Suppressor macrophage (primary cell): ENCODE results near the gene EPHB4.
"Not testable (repeated sequence)": the region's sequence is repeated elsewhere in the genome, so short reads cannot be mapped to it uniquely, and the experiment has no call there.

Experiments used
- DNase-seq, 4 experiments: peaks; one replicate each; pipeline ENCODE4 v3.0.0-alpha.2; 2020 to 2022
- total RNA-seq, 17 experiments: gene quantifications; one replicate each; lab custom pipeline; 2026; ENCODE audit warnings: mixed read lengths in 6 of 17, inconsistent platforms in 3 of 17; lab: John Stamatoyannopoulos, UW

The EPHB4 gene
- 0.07 to 3.7 (median 0.67) reads per million in 17 experiments for total RNA-seq

- peak in 2 of 4 experiments; percentile 23 to 24 for DNase-seq
Observed at GRCh38 chr7:100827330-100828226, at the start of gene EPHB4. TSS of gene EPHB4 (minus strand) at chr7:100827523. CDS start at chr7:100827030, 493 bp downstream.

- peak; percentile 39 to 58 (median 48) for DNase-seq
Observed at GRCh38 chr7:100875356-100875751, 48.0 kb upstream of the EPHB4 start.

DNA sequence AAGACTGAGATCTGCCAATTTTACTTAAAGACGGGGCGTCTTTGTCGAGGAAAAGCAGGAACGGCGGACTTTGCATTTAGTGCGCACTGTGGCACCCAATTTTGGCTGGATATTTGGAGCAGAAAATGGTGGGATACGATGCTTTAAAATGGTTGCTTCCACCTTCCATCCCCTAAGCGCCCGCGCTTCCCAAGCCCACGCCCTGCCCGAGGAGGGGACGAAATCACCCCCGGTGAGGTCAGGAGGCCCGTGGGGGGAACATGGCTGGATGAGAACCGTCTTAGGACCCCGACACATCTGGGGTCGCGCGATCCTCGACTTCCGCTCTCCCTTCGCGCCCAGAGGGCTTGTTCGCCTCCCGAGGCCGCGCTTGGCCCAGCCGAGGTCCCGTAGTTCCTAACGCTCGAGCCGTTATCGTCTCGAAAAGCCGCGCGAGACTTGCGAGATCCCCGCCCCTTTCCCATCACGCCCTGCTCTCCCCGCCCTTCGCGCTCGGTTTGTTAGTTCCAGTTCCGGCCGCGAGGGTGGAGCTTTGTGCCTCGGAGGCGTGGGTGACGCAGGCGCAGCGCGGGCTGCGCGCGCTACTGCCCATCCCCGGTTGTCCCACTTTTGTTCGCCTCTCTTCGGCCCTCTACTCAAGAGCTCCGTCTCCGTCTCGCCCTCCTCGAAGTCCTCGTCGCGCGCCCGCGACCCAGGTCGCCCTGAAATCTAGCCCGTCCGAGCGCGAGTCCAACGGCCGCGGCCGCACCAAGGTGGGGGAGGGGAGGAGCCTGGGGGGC, 47.4 kb upstream of the EPHB4 start, which contains the start of gene SRRT:
Gene SRRT, plus strand, starts transcription at position 527 of the 779 bp plus-strand sequence. CDS start 488 bp downstream, outside the sequence.
- peak; percentile 99 to 100 (median 99) for DNase-seq

- DNase-seq: no peak
Observed at GRCh38 chr7:100874300-100874576, 46.9 kb upstream of the EPHB4 start.

DNA sequence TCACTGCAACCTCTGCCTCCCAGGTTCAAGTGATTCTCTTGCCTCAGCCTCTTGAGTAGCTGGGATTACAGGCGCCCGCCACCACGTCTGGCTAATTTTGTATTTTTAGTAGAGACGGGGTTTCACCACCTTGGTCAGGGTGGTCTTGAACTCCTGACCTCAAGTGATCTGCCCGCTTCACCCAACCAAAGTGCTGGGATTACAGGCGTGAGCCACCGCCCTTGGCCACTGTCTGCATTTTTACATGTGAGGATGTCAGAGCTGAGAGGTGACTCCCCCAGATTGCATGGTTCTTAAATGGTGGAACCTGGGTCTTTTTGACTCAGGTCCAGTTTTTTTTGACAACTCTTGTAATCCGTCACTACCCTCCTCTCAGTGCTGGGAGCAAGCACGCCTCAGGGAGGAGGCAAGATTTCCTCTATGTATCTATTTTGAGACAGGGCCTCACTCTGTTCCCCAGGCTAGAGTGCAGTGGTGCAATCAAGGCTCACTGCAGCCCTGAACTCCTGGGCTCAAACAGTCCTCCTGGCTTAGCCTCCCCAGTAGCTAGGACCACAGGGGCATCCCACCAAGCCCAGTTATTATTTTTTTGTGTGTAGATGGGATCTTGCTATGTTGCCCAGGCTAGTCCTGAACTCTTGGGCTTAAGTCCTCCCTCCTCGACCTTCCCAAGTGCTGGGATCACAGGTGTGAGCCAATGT, 46.4 kb upstream of the EPHB4 start:
- no peak for DNase-seq

DNA sequence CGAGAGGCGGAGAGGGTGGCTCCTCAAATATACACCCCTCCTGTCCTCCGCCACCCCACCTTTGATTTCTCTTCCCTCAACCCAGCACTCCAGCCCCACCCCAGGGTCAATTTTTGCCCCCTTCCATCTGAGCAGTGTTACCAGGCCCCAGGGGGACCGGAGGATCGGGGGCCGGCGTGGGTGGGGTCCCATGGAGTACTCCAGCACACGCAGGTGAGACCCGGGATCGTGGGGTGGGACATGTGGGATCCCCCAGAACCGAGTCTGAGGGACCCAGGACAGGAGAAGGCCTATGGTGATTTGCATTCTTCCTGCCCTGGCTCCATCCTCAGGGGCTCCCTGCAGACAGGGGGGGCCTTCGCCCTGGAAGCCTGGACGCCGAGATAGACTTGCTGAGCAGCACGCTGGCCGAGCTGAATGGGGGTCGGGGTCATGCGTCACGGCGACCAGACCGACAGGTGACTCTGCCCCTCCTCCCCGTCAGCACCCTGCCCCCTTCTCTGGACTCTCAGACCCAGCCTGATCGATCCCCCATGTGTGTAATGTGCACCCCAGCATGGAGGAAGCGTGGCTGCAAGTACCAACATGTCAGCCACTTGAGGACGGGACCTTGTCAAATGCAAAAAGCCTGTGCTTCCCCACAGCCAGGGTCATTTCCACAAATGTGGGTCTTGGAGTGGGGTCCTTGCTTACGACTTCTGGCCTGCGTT, 40.6 kb upstream of the EPHB4 start:
- DNase-seq: no peak

DNA sequence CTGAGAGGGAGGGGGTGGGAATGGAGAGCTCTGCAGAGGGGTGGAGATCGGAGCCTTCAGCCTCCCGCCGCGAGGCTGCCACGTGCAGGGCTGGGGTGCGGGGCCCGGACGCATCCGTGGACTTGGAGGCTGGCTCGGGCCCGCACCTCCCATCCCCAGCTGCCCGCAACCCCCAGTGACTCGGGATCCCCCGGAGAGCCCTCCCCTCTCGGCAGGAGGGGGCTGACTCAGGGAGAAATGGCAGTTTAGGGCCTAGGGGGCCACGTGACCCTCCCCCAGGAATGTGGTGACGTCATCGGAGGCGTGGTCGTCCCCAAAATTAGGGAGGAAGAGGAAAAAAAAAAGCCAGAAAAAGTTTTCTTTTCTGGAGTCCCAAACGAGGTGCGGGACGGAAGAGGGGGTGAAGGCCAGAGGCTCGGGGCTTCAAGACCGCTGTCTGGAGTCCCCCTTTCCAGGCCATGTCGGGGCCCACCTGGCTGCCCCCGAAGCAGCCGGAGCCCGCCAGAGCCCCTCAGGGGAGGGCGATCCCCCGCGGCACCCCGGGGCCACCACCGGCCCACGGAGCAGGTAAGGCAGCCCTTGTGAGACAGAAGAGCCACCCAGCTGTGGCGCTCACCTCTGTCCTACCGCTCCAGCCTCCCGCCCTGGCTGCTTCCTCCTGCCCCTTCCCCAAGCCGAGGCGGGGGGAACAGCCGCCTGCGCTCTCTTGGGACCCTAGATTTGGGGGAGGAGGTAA, 39.9 kb upstream of the EPHB4 start, which contains the start of gene TRIP6:
Gene TRIP6, plus strand, starts transcription at position 348 of the 736 bp plus-strand sequence. Its CDS starts 111 bp downstream, at position 459.
- peak; percentile 88 to 92 (median 90) for DNase-seq

DNA sequence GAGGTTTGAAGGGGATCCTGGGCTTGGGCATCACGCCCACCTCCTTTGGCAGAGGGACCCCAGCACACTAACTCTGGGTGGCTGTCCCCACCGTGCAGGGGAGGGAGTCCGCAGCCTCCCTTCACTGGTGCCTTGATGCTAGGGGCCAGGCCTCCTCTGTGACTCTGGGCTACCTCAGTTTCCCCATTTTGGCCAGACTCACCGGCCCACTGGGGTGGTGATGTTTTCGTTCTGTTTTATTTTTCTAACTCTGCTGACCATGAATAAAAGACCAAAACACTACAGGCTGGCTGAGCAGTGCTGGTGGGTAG, 39.4 kb upstream of the EPHB4 start:
- no peak for DNase-seq

GRCh38 chr7:100865938-100866728, 38.8 kb upstream of the EPHB4 start:
- peak; percentile 47 to 76 (median 57) for DNase-seq

DNA sequence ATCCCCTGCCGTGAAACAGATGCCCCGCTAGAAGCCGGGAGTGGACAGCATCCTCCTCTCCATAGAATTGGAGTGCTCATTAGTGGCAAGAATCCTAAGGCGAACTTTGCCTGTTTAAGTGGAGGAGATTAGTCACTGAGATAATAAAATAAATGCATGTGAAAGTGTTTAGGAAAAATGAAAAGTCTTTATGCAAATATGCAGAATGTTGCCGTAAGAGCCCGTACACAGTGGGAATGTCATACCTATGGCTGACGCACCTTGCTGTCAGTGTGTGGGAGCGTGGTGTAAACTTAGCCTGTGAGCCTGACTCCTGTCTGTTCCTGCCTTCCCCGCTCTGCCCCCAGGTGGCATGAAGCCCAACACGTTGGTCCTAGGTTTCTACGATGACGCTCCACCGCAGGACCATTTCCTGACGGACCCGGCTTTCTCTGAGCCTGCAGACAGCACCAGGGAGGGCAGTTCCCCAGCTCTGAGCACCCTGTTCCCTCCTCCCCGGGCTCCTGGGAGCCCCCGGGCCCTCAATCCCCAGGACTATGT, 38.1 kb upstream of the EPHB4 start:
- no peak for DNase-seq

DNA sequence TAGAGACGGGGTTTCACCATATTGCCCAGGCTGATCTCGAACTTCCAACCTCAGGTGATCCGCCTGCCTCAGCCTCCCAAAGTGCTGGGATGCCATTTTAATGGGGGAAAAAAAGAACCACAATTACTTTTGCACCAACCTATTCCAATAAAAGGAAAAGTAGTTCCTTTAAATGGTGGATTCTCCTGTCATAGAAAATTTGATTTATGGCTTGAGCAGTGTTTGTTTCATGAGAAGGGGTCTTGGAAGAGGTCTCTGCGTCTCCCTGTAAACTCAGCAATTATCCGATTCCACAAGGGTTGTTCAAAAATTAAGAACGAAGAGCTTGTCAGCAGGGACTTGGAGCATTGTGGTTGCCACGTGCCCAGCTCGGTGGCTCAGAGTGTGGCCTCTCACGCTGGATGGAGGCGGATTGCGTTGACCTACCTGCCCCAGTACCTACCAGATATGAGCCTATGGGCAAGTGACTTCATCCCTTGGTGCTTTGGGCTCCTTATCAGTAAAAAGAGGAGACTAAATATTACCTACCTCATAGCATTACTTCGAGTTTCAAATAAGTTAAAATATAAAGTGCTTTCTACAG, 37.0 kb upstream of the EPHB4 start:
- no peak for DNase-seq

- peak in 3 of 4 experiments; percentile 30 to 35 (median 31) for DNase-seq
Observed at GRCh38 chr7:100863406-100863950, 36.2 kb upstream of the EPHB4 start.

GRCh38 chr7:100861616-100861985, 34.3 kb upstream of the EPHB4 start:
- DNase-seq: no peak

- DNase-seq: no peak
Observed at GRCh38 chr7:100860702-100861615, 33.6 kb upstream of the EPHB4 start.

DNA sequence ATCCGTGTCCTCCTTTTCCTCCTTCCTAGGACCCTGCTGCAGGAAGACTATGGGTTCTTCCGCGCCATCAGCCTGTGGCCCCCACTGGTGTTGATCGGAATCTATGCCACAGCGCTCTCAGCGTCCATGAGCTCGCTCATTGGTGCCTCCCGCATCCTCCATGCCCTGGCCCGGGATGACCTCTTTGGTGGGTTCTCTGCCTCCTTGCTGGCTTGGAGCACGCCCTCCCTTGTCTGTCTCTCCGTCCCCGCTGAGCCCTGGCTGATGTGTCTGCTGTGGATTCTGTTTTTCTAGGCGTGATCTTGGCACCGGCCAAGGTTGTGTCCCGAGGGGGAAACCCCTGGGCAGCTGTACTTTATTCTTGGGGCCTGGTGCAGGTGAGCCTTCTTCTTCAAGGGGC, 32.5 kb upstream of the EPHB4 start:
- no peak for DNase-seq

DNA sequence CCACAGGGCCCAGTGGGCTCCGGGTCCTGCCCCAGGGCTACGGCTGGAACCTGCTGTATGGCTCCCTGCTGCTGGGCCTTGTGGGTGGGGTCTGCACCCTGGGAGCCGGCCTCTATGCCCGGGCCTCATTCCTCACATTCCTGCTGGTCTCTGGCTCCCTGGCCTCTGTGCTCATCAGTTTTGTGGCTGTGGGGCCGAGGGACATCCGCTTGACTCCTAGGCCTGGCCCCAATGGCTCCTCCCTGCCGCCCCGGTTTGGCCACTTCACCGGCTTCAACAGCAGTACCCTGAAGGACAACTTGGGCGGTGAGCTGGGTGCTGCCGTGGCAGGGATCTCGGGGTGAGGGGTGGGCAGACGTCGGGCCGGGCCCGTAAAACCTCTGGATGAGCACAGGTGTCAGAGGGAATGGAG, 29.6 kb upstream of the EPHB4 start:
- no peak for DNase-seq

- DNase-seq: peak in 1 of 4 experiments; percentile 11
Observed at GRCh38 chr7:100855515-100855914, 28.2 kb upstream of the EPHB4 start.

- DNase-seq: not testable (repeated sequence)
Observed at GRCh38 chr7:100854899-100855298, 27.6 kb upstream of the EPHB4 start.
